Measurements from ENCODE around the gene ZNF200. TPM values are rescaled to one million over a fixed set of nuclear protein-coding genes. Genes with fewer than 3 reads are reported as not detected.

ZNF200 gene
- polyA plus RNA-seq, 1 of the 3 experiments (the other 2 are of a cell fraction), result 2.8 TPM

DNA sequence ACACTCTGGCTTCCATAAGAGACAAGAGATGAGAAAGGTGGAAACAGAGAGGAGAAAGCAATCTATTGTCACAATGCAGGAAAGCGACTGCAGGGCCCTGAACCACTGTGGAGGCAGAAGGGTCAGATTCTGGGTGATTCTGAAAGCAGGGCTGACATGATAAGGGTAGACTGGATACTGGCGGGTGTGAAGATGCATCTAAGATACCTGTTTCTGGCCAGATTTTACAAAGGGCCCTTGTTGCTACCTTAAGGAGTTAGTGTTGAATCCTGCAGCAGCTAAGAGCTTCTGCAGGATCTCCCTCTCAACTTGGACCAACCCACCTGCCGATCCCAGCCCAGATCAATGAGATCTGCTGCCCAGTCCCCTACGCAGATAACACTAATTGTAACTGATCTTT, 27.6 kb upstream of the ZNF200 start:
- Histone ChIP-seq H3F3A (replicated peaks; ENCODE audit: insufficient read depth) (peaks cover 9% of the 10 kb centered on the region), H3K36me3 (replicated peaks in 1 of 2; ENCODE audit: control insufficient read depth in 1 of 2, insufficient read depth in 2 of 2, low read length in 1 of 2) (no peaks in the 10 kb centered on the region), H2AFZ (ENCODE audit: low read depth) (no peak overlapping the region), H3K27ac (ENCODE audit: low read depth in 2 of 2, low read length in 1 of 2) (no peak overlapping the region), H3K27me3 (ENCODE audit: insufficient read depth) (peaks cover 5% of the 10 kb centered on the region; the same call in 1 of the 2 replicates), H3K79me2 (ENCODE audit: insufficient read depth) (no peaks in the 10 kb centered on the region), H3K9ac (no peak overlapping the region), H3K4me1 (ENCODE audit: control insufficient read depth in 1 of 2, insufficient read depth in 2 of 2, low read depth in 1 of 2, low read length in 1 of 2) (peaks cover 0 to 5% of the 10 kb centered on the region in 2 experiments; a peak in 1 of 4 replicates), H4K20me1 (ENCODE audit: insufficient read depth) (no peaks in the 10 kb centered on the region), H3K9me3 (no peaks in the 10 kb centered on the region), H3K4me3 (ENCODE audit: low read depth in 2 of 2, low read length in 1 of 2) (no peak overlapping the region), H3K4me2 (no peak overlapping the region), H3K9me2 (no peaks in the 10 kb centered on the region)
- no peak for DNase-seq
- WGBS (ENCODE audit: low lambda C conversion rate), result 53% methylated on average over 2 of the region's 4 CpGs
- ChIA-PET POLR2A (no interaction called here), CTCF (no interaction called here)
- TF ChIP-seq RXRA (IDR thresholded peaks at IDR 0.05; ENCODE audit: borderline replicate concordance, low read depth) (no peak), TAF1 (IDR thresholded peaks at IDR 0.05; ENCODE audit: borderline replicate concordance, low read depth, low read length) (no peak), PBX3 (IDR thresholded peaks at IDR 0.05) (no peak), ELF1 (IDR thresholded peaks at IDR 0.05) (no peak), MEF2A (IDR thresholded peaks at IDR 0.05; ENCODE audit: borderline replicate concordance, low read depth) (no peak), FOXM1 (IDR thresholded peaks at IDR 0.05; ENCODE audit: low read depth) (no peak), REST (IDR thresholded peaks at IDR 0.05; ENCODE audit: low read depth, low read length) (no peak), SIN3A (IDR thresholded peaks at IDR 0.05; ENCODE audit: borderline replicate concordance, low read depth, low read length) (no peak), TCF12 (IDR thresholded peaks at IDR 0.05) (no peak), RFX5 (IDR thresholded peaks at IDR 0.05; ENCODE audit: low read length) (no peak), GATA2 (CRISPR knock-in tag; IDR thresholded peaks at IDR 0.05) (no peak), YY1 (IDR thresholded peaks at IDR 0.05; ENCODE audit: low read depth) (no peak), TEAD4 (IDR thresholded peaks at IDR 0.05; ENCODE audit: borderline replicate concordance, insufficient read depth) (no peak), RCOR1 (IDR thresholded peaks at IDR 0.05; ENCODE audit: low read length) (no peak)

DNA sequence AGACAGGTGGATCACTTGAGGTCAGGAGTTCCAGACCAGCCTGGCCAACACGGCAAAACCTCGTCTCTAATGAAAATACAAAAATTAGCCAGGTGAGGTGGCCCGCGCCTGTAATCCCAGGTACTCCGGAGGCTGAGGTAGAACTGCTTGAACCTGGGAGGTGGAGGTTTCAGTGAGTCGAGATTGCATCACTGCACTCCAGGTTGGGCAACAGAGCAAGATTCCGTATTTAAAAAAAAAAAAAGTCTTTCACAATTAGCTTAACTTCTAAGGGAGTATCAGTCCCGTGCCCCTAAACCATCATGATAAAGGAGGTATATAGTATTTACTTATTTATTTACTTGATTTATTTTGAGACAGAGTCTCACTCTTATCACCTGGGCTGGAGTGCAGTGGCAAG, 24.9 kb upstream of the ZNF200 start:
- ChIA-PET POLR2A (no interaction called here), CTCF (no interaction called here)
- H4K20me1 ChIP-seq (ENCODE audit: insufficient read depth), result no peaks in the 10 kb centered on the region
- peaks cover 0 to 2% of the 10 kb centered on the region in 2 experiments; a peak in 1 of 4 replicates for H3K4me1 ChIP-seq (ENCODE audit: control insufficient read depth in 1 of 2, insufficient read depth in 2 of 2, low read depth in 1 of 2, low read length in 1 of 2)
- H3K27ac ChIP-seq (ENCODE audit: low read depth in 2 of 2, low read length in 1 of 2), result no peak overlapping the region
- H3K9ac ChIP-seq, result no peak overlapping the region
- H3K27me3 ChIP-seq (ENCODE audit: insufficient read depth), result peaks cover 19% of the 10 kb centered on the region; the same call in 1 of the 2 replicates
- H3K4me3 ChIP-seq (ENCODE audit: low read depth in 2 of 2, low read length in 1 of 2), result no peak overlapping the region
- H3F3A ChIP-seq (replicated peaks; ENCODE audit: insufficient read depth), result peaks cover 9% of the 10 kb centered on the region
- H3K9me2 ChIP-seq, result no peaks in the 10 kb centered on the region
- no peaks in the 10 kb centered on the region for H3K79me2 ChIP-seq (ENCODE audit: insufficient read depth)
- no peak for DNase-seq
- no peak overlapping the region for H2AFZ ChIP-seq (ENCODE audit: low read depth)
- WGBS (ENCODE audit: low lambda C conversion rate), result 46% methylated on average over 8 of the region's 8 CpGs
- no peaks in the 10 kb centered on the region for H3K9me3 ChIP-seq
- TF ChIP-seq TAF1 (IDR thresholded peaks at IDR 0.05; ENCODE audit: borderline replicate concordance, low read depth, low read length), result no peak
- TF ChIP-seq IRF3 (IDR thresholded peaks at IDR 0.05; ENCODE audit: low read depth, low read length), result no peak
- TF ChIP-seq MXI1 (IDR thresholded peaks at IDR 0.05; ENCODE audit: low read depth, low read length), result no peak
- no peak for TF ChIP-seq FOXM1 (IDR thresholded peaks at IDR 0.05; ENCODE audit: low read depth)
- TF ChIP-seq YY1 (IDR thresholded peaks at IDR 0.05; ENCODE audit: low read depth), result no peak
- TF ChIP-seq ELF1 (IDR thresholded peaks at IDR 0.05), result no peak
- TF ChIP-seq SIN3A (IDR thresholded peaks at IDR 0.05; ENCODE audit: borderline replicate concordance, low read depth, low read length), result no peak
- TF ChIP-seq POLR2AphosphoS5 (IDR thresholded peaks at IDR 0.05; ENCODE audit: low read depth, low read length), result no peak
- no peak overlapping the region for H3K4me2 ChIP-seq
- no peaks in the 10 kb centered on the region for H3K36me3 ChIP-seq (replicated peaks in 1 of 2; ENCODE audit: control insufficient read depth in 1 of 2, insufficient read depth in 2 of 2, low read length in 1 of 2)
